ENCODE measurements around the gene CTBP2.

CTBP2 gene

DNA sequence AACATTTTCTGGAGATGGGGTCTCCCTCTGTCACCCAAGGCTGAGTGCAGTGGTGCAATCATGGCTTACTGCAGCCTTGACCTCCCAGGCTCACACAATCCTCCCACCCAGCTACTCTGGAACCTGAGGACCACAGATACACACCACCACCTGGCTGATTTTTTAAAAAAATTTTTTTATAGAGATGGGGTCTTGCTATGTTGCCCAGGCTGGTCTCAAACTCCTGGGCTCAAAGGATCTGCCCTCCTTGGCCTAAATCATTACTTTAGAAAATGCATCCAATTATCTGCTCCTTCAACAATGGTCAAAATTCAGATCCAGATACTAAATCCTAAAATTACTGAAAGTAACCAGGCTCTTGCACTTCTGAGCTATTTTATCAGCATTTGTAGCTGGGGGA lies 55.2 kb downstream of the CTBP2 start:
- TF ChIP-seq, protein P1, sequence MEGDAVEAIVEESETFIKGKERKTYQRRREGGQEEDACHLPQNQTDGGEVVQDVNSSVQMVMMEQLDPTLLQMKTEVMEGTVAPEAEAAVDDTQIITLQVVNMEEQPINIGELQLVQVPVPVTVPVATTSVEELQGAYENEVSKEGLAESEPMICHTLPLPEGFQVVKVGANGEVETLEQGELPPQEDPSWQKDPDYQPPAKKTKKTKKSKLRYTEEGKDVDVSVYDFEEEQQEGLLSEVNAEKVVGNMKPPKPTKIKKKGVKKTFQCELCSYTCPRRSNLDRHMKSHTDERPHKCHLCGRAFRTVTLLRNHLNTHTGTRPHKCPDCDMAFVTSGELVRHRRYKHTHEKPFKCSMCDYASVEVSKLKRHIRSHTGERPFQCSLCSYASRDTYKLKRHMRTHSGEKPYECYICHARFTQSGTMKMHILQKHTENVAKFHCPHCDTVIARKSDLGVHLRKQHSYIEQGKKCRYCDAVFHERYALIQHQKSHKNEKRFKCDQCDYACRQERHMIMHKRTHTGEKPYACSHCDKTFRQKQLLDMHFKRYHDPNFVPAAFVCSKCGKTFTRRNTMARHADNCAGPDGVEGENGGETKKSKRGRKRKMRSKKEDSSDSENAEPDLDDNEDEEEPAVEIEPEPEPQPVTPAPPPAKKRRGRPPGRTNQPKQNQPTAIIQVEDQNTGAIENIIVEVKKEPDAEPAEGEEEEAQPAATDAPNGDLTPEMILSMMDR (IDR thresholded peaks at IDR 0.05; ENCODE audit: unreplicated experiment in 3 of 3), result no peak
- Mint-ChIP-seq H3K36me3 (ENCODE audit: low read depth) (peaks cover 72% of the 10 kb centered on the region), H3K9me3 (peaks cover 9% of the 10 kb centered on the region), H3K27me3 (ENCODE audit: low read depth) (no peaks in the 10 kb centered on the region), H3K4me1 (peaks cover 39% of the 10 kb centered on the region), H3K4me3 (no peak overlapping the region), H3K27ac (peak overlapping the region in 1 of 3 experiments; percentile 13)

- Mint-ChIP-seq H3K4me1 (peaks cover 45% of the 10 kb centered on the region), H3K27ac (peak overlapping the region in 1 of 3 experiments; percentile 24), H3K27me3 (ENCODE audit: low read depth) (no peaks in the 10 kb centered on the region), H3K36me3 (ENCODE audit: low read depth) (peaks cover 72% of the 10 kb centered on the region), H3K9me3 (peaks cover 9% of the 10 kb centered on the region), H3K4me3 (no peak overlapping the region)
- TF ChIP-seq, protein P1 (IDR thresholded peaks at IDR 0.05; ENCODE audit: unreplicated experiment in 3 of 3), result no peak
These were observed 55.8 kb downstream of the CTBP2 start for GRCh38 chr10:125104559-125104958.

DNA sequence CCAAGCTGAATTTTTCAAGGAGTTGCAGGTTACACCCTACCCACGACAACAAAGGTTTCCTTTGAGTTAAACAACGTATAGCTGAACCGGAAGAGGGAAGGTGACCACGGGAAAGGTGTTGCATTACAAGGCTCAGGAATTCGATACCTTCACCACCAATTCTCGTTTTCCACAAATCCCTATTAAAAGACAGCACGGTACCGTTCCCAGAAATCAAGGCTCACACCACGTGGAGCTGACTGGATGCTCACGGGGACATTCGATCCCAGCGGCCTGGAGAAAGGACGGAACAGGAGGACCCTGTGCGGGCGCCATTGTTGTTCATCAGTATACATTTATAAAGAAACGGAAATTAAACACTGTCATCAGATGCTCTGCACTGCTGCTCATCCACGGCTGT lies 56.4 kb downstream of the CTBP2 start:
- H3K4me1 Mint-ChIP-seq, result peaks cover 45% of the 10 kb centered on the region
- H3K9me3 Mint-ChIP-seq, result peaks cover 9% of the 10 kb centered on the region
- H3K36me3 Mint-ChIP-seq (ENCODE audit: low read depth), result peaks cover 68% of the 10 kb centered on the region
- TF ChIP-seq, protein P1 (IDR thresholded peaks at IDR 0.05; ENCODE audit: unreplicated experiment in 3 of 3), result no peak
- no peaks in the 10 kb centered on the region for H3K27me3 Mint-ChIP-seq (ENCODE audit: low read depth)
- peak overlapping the region in 2 of 3 experiments; percentile 24 to 44 for H3K27ac Mint-ChIP-seq
- no peak overlapping the region for H3K4me3 Mint-ChIP-seq

- Mint-ChIP-seq H3K4me1 (peaks cover 45% of the 10 kb centered on the region), H3K9me3 (peaks cover 9% of the 10 kb centered on the region), H3K36me3 (ENCODE audit: low read depth) (peaks cover 64% of the 10 kb centered on the region), H3K4me3 (no peak overlapping the region), H3K27me3 (ENCODE audit: low read depth) (no peaks in the 10 kb centered on the region), H3K27ac (peak overlapping the region in 2 of 3 experiments; percentile 35 to 44)
- TF ChIP-seq, protein P1 (IDR thresholded peaks at IDR 0.05; ENCODE audit: unreplicated experiment in 3 of 3), result no peak
These were observed 56.9 kb downstream of the CTBP2 start for GRCh38 chr10:125103466-125103865.

DNA sequence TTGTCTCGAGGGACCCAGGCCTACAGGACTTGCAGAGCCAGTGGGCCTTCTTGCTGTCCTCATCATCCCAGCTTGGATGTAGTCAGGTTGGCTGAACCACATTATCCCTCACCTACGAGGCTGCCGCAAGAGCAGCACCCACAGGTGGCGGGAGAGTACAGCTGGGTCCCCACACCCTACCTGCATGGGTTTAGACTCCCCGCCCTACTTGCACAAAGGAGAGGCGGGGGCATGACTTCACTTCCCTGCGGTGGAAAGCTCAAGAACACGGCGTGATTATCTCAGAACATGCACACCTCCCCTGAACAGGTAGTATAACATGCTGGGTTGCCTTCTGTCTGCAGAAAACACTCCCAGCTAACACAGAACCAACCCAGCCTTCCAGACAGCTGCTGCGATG lies 57.5 kb downstream of the CTBP2 start:
- TF ChIP-seq, protein P1 (IDR thresholded peaks at IDR 0.05; ENCODE audit: unreplicated experiment in 3 of 3), result no peak
- peaks cover 57% of the 10 kb centered on the region for H3K36me3 Mint-ChIP-seq (ENCODE audit: low read depth)
- H3K27me3 Mint-ChIP-seq (ENCODE audit: low read depth), result no peaks in the 10 kb centered on the region
- peaks cover 45% of the 10 kb centered on the region for H3K4me1 Mint-ChIP-seq
- no peak overlapping the region for H3K4me3 Mint-ChIP-seq
- peaks cover 7% of the 10 kb centered on the region for H3K9me3 Mint-ChIP-seq
- H3K27ac Mint-ChIP-seq, result peak overlapping the region in 2 of 3 experiments; percentile 35 to 44

DNA sequence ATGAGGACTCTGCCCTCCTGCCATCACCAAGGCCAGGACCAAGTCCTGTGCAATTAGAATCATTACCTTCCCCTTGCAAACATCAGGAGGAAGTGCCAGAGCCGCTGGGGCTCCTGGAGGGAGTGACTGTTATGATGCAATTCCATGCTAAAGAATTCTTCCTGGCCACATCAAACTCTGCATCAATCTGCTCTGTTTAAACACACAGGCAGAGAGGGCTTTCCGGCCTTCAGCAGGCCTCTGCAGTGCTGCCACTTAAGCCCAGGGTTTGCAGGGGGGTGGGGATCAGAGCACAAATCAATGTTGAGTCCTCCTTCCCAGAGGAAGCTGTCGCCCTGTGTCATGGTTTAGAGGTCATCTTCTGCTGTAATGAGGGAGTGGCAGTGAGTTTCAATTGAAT lies 58.1 kb downstream of the CTBP2 start:
- TF ChIP-seq, protein P1 (IDR thresholded peaks at IDR 0.05; ENCODE audit: unreplicated experiment in 3 of 3), result no peak
- Mint-ChIP-seq H3K27me3 (ENCODE audit: low read depth) (no peaks in the 10 kb centered on the region), H3K4me3 (no peak overlapping the region), H3K36me3 (ENCODE audit: low read depth) (peaks cover 52% of the 10 kb centered on the region), H3K27ac (peak overlapping the region in 1 of 3 experiments; percentile 52), H3K4me1 (peaks cover 47% of the 10 kb centered on the region), H3K9me3 (peaks cover under 1% of the 10 kb centered on the region)
